OCI-LY7 (cell line): ENCODE measurements around the gene CCT6A.

ENCODE experiments used
- CTCF ChIP-seq: fragments of 200-600 bp; sonication (generic); conservative IDR thresholded peaks from 2 replicates; pipeline ENCODE4 v1.5.1; 2014; ENCODE audit warnings: mild to moderate bottlenecking, antibody characterized with exemption, low read length, moderate library complexity, mixed read lengths
- EZH2phosphoT487 ChIP-seq: fragments of 200-600 bp; sonication (generic); IDR thresholded peaks from 2 replicates; pipeline ENCODE4 v1.6.1; 2018; ENCODE audit warnings: low read depth, borderline replicate concordance, mild to moderate bottlenecking, mixed run types, antibody characterized with exemption, low read length, moderate library complexity, mixed read lengths

GRCh38 chr7:56087445-56087844, 35.9 kb downstream of the CCT6A start:
- TF ChIP-seq CTCF = no peak
- TF ChIP-seq EZH2phosphoT487 = no peak
